ENCODE measurements around the gene TVP23B.
"Not testable (repeated sequence)": the region's sequence is repeated elsewhere in the genome, so short reads cannot be mapped to it uniquely, and the experiment has no call there.

Gene TVP23B

DNA sequence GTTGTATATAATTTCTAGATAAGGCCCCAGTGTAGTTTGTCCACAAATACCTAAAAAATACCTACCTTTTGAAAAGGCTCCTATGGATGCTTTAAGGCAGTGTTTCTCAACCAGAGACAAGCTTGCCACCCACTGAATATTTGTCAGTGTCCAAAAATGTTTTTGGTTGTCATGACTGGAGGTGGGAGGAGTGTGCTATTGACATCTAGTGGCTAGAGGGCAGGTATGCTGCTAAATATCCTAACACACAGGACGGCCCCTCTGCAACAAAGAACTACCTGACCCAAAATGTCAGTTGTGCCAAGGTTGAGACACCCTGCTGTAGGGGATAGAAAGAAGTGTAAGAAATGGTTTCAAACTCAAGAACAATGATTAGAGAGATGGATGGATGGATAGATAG, 10.4 kb downstream of the TVP23B start:
- not testable (repeated sequence) for H3K4me1 ChIP-seq (ENCODE audit: control insufficient read depth, insufficient read depth, low read length, poor library complexity, severe bottlenecking); H3K4me3 ChIP-seq (ENCODE audit: extremely low read depth, insufficient read depth, low read length, poor library complexity, severe bottlenecking); H3K27ac ChIP-seq (ENCODE audit: low read depth, low read length, severe bottlenecking); H3K36me3 ChIP-seq (ENCODE audit: control insufficient read depth, insufficient read depth, low read length); H3K9me3 ChIP-seq (ENCODE audit: control insufficient read depth, low read length)
- no CpG with 5 or more reads among the region's 1 CpG for WGBS, 2 experiments (ENCODE audit: insufficient coverage in 2 of 2)

- not testable (repeated sequence) for H3K9me3 ChIP-seq (ENCODE audit: control insufficient read depth, low read length); H3K4me3 ChIP-seq (ENCODE audit: extremely low read depth, insufficient read depth, low read length, poor library complexity, severe bottlenecking); H3K4me1 ChIP-seq (ENCODE audit: control insufficient read depth, insufficient read depth, low read length, poor library complexity, severe bottlenecking); H3K27ac ChIP-seq (ENCODE audit: low read depth, low read length, severe bottlenecking)
- whole genome bisulfite sequencing, 2 experiments (ENCODE audit: insufficient coverage in 2 of 2), result 50% methylated on average over 1 of the region's 4 CpGs; no CpG with 5 or more reads in 1 of the 2 experiments
- H3K36me3 ChIP-seq (ENCODE audit: control insufficient read depth, insufficient read depth, low read length), result peaks cover 18% of the 10 kb centered on the region
Observed at GRCh38 chr17:18794841-18795240, 13.9 kb downstream of the TVP23B start.

GRCh38 chr17:18796887-18797286, 15.9 kb downstream of the TVP23B start:
- peaks cover 18% of the 10 kb centered on the region for H3K36me3 ChIP-seq (ENCODE audit: control insufficient read depth, insufficient read depth, low read length)
- not testable (repeated sequence) for H3K27ac ChIP-seq (ENCODE audit: low read depth, low read length, severe bottlenecking); H3K4me3 ChIP-seq (ENCODE audit: extremely low read depth, insufficient read depth, low read length, poor library complexity, severe bottlenecking); H3K4me1 ChIP-seq (ENCODE audit: control insufficient read depth, insufficient read depth, low read length, poor library complexity, severe bottlenecking); H3K9me3 ChIP-seq (ENCODE audit: control insufficient read depth, low read length)

DNA sequence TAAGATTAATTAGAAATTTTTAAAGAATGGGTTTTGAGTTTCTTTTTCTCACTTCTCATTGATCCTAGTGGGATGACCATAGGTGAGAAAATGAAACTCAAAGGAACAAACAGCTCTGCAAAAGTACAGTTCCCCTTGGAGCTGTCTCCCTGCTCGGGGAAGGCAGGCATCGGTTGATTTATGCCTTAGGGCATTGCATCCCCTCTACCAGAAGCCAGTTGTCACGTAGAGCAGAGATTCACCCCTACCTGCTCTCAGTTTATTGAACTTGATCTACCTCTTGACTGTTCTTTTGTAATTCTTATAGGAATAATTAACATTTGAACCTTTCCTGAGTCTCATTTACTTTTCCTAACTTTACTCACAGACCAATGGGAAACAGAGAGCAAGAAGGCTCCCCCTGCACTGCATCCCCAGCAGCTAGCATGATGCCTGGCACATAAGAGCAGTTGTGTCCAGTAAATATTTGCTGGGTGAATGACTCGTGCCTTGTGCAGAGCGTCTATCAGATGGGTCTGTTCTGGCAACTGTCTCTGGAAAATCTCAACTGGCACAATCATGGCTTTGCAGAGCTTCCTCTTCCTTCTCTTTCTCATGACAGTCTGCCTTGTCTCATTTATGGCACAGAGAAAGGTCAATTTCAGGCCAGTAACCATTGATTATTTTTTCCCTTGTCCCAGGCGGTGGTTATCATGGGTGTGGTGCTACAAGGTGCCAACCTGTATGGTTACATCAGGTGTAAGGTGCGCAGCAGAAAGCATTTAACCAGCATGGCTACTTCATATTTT, 22.7 kb downstream of the TVP23B start:
- not testable (repeated sequence) for H3K9me3 ChIP-seq (ENCODE audit: control insufficient read depth, low read length); H3K4me1 ChIP-seq (ENCODE audit: control insufficient read depth, insufficient read depth, low read length, poor library complexity, severe bottlenecking); H3K4me3 ChIP-seq (ENCODE audit: extremely low read depth, insufficient read depth, low read length, poor library complexity, severe bottlenecking)
- WGBS, 2 experiments (ENCODE audit: insufficient coverage in 2 of 2), result no CpG with 5 or more reads among the region's 7 CpGs
- Histone ChIP-seq H3K27ac (ENCODE audit: low read depth, low read length, severe bottlenecking) (peak overlapping the region; percentile 71), H3K36me3 (ENCODE audit: control insufficient read depth, insufficient read depth, low read length) (peaks cover 17% of the 10 kb centered on the region)

GRCh38 chr17:18815924-18816323, 34.9 kb downstream of the TVP23B start:
- H3K4me1 ChIP-seq (ENCODE audit: control insufficient read depth, insufficient read depth, low read length, poor library complexity, severe bottlenecking); H3K27ac ChIP-seq (ENCODE audit: low read depth, low read length, severe bottlenecking); H3K4me3 ChIP-seq (ENCODE audit: extremely low read depth, insufficient read depth, low read length, poor library complexity, severe bottlenecking); H3K36me3 ChIP-seq (ENCODE audit: control insufficient read depth, insufficient read depth, low read length); H3K9me3 ChIP-seq (ENCODE audit: control insufficient read depth, low read length): not testable (repeated sequence)
- 80 to 82% methylated on average over 1 to 2 of the region's 3 CpGs for WGBS, 2 experiments (ENCODE audit: insufficient coverage in 2 of 2)

GRCh38 chr17:18816489-18817371, 35.7 kb downstream of the TVP23B start:
- peak overlapping the region; percentile 12 for H3K27ac ChIP-seq (ENCODE audit: low read depth, low read length, severe bottlenecking)
- WGBS, 2 experiments (ENCODE audit: insufficient coverage in 2 of 2), result 0% methylated on average over 1 of the region's 9 CpGs; no CpG with 5 or more reads in 1 of the 2 experiments

GRCh38 chr17:18821430-18821829, 40.4 kb downstream of the TVP23B start:
- not testable (repeated sequence) for H3K36me3 ChIP-seq (ENCODE audit: control insufficient read depth, insufficient read depth, low read length); H3K27ac ChIP-seq (ENCODE audit: low read depth, low read length, severe bottlenecking); H3K9me3 ChIP-seq (ENCODE audit: control insufficient read depth, low read length); H3K4me3 ChIP-seq (ENCODE audit: extremely low read depth, insufficient read depth, low read length, poor library complexity, severe bottlenecking); H3K4me1 ChIP-seq (ENCODE audit: control insufficient read depth, insufficient read depth, low read length, poor library complexity, severe bottlenecking)
- no CpG with 5 or more reads among the region's 3 CpGs for WGBS, 2 experiments (ENCODE audit: insufficient coverage in 2 of 2)

More at GRCh38 chr17:18816489-18817371, 35.7 kb downstream of the TVP23B start:
- H3K4me1 ChIP-seq (ENCODE audit: control insufficient read depth, insufficient read depth, low read length, poor library complexity, severe bottlenecking); H3K4me3 ChIP-seq (ENCODE audit: extremely low read depth, insufficient read depth, low read length, poor library complexity, severe bottlenecking); H3K9me3 ChIP-seq (ENCODE audit: control insufficient read depth, low read length); H3K36me3 ChIP-seq (ENCODE audit: control insufficient read depth, insufficient read depth, low read length): not testable (repeated sequence)

GRCh38 chr17:18827613-18828012, 46.6 kb downstream of the TVP23B start:
- not testable (repeated sequence) for H3K9me3 ChIP-seq (ENCODE audit: control insufficient read depth, low read length); H3K4me3 ChIP-seq (ENCODE audit: extremely low read depth, insufficient read depth, low read length, poor library complexity, severe bottlenecking); H3K36me3 ChIP-seq (ENCODE audit: control insufficient read depth, insufficient read depth, low read length); H3K27ac ChIP-seq (ENCODE audit: low read depth, low read length, severe bottlenecking); H3K4me1 ChIP-seq (ENCODE audit: control insufficient read depth, insufficient read depth, low read length, poor library complexity, severe bottlenecking)
- WGBS, 2 experiments (ENCODE audit: insufficient coverage in 2 of 2), result no CpG with 5 or more reads among the region's 1 CpG

- 90 to 91% methylated on average over 3 to 6 of the region's 6 CpGs for WGBS, 2 experiments (ENCODE audit: insufficient coverage in 2 of 2)
- H3K27ac ChIP-seq (ENCODE audit: low read depth, low read length, severe bottlenecking), result no peak overlapping the region
- no peaks in the 10 kb centered on the region for H3K36me3 ChIP-seq (ENCODE audit: control insufficient read depth, insufficient read depth, low read length)
- no peaks in the 10 kb centered on the region for H3K9me3 ChIP-seq (ENCODE audit: control insufficient read depth, low read length)
- no peak overlapping the region for H3K4me3 ChIP-seq (ENCODE audit: extremely low read depth, insufficient read depth, low read length, poor library complexity, severe bottlenecking)
- H3K4me1 ChIP-seq (ENCODE audit: control insufficient read depth, insufficient read depth, low read length, poor library complexity, severe bottlenecking), result no peaks in the 10 kb centered on the region
Observed at GRCh38 chr17:18848501-18848900, 67.5 kb downstream of the TVP23B start.

GRCh38 chr17:18850679-18851078, 69.7 kb downstream of the TVP23B start:
- 100% methylated on average over 1 of the region's 1 CpG; no CpG with 5 or more reads in 1 of the 2 experiments for WGBS, 2 experiments (ENCODE audit: insufficient coverage in 2 of 2)
- Histone ChIP-seq H3K27ac (ENCODE audit: low read depth, low read length, severe bottlenecking) (no peak overlapping the region), H3K4me1 (ENCODE audit: control insufficient read depth, insufficient read depth, low read length, poor library complexity, severe bottlenecking) (peaks cover 7% of the 10 kb centered on the region), H3K36me3 (ENCODE audit: control insufficient read depth, insufficient read depth, low read length) (no peaks in the 10 kb centered on the region), H3K9me3 (ENCODE audit: control insufficient read depth, low read length) (no peaks in the 10 kb centered on the region), H3K4me3 (ENCODE audit: extremely low read depth, insufficient read depth, low read length, poor library complexity, severe bottlenecking) (no peak overlapping the region)

DNA sequence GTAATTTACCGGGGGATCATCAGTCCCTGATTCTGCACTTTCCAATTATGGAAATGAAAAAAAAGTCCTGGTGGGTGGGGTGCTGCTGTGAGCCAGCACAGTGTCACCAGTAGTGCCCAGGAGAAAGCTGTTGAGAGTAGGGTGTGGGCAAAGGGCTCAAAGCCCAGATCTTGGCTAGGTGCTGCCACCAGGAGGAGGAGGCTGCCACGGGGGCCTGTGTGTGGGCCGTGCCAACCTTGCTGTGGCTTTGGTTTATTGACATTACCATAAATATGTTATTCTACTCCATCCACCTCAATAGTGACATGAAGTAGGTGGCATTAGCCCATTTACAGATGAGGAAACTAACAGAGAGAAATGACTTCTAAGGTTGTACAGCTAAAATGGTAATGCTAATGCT, 70.2 kb downstream of the TVP23B start:
- Histone ChIP-seq H3K4me1 (ENCODE audit: control insufficient read depth, insufficient read depth, low read length, poor library complexity, severe bottlenecking) (peaks cover 7% of the 10 kb centered on the region), H3K4me3 (ENCODE audit: extremely low read depth, insufficient read depth, low read length, poor library complexity, severe bottlenecking) (no peak overlapping the region), H3K27ac (ENCODE audit: low read depth, low read length, severe bottlenecking) (no peak overlapping the region), H3K36me3 (ENCODE audit: control insufficient read depth, insufficient read depth, low read length) (no peaks in the 10 kb centered on the region), H3K9me3 (ENCODE audit: control insufficient read depth, low read length) (no peaks in the 10 kb centered on the region)
- WGBS, 2 experiments (ENCODE audit: insufficient coverage in 2 of 2), result 80% methylated on average over 1 of the region's 3 CpGs
